ENCODE results near the gene NUDT16L1. TPM values are rescaled to one million over a fixed set of nuclear protein-coding genes. Genes with fewer than 3 reads are reported as not detected.
"Not testable (repeated sequence)": the region's sequence is repeated elsewhere in the genome, so short reads cannot be mapped to it uniquely, and the experiment has no call there.

Gene NUDT16L1
- total and polyA plus RNA-seq, 2 of the 4 experiments (the other 2 are of a cell fraction): 22.9 to 44.3 TPM

DNA sequence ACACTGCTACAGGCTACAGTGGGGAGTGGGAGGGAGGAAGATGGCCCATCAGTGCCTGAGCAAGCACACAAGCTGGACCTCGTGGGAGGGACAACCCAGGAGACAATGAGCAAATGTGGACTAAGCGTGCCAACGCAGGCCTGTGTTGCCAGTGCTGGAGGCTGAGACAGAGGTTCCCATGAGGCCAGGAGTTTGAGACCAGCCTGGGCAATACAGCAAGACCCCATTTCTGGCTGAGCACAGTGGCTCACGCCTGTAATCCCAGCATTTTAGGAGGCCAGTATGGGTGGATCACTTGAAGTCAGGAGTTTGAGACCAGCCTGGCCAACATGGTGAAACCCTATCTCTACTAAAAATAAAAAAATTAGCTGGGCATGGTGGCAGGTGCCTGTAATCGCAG, 45.0 kb downstream of the NUDT16L1 start:
- dilution Hi-C loops (cut with HindIII; ENCODE audit: low sequenced_read_pairs, unreplicated experiment); H2BK20ac ChIP-seq (ENCODE audit: low read depth, low read length); H3K18ac ChIP-seq (ENCODE audit: low read depth, low read length); H4K8ac ChIP-seq (ENCODE audit: low read depth in 2 of 2, low read length in 2 of 2); BruUV-seq (replicated peaks); H3K9ac ChIP-seq (ENCODE audit: low read depth, low read length); H2BK5ac ChIP-seq (ENCODE audit: low read depth, low read length, poor library complexity, severe bottlenecking); H4K5ac ChIP-seq (ENCODE audit: low read depth, low read length); H3K9me3 ChIP-seq (ENCODE audit: control insufficient read depth, insufficient read depth, low read length); H3K4me1 ChIP-seq (ENCODE audit: control insufficient read depth, insufficient read depth, low read length); H3K9me1 ChIP-seq (ENCODE audit: insufficient read depth, low read length); intact Hi-C loops (cut with micrococcal nuclease); H2AK9ac ChIP-seq (replicated peaks; ENCODE audit: low read depth, low read length, poor library complexity); H3K23ac ChIP-seq (ENCODE audit: low read depth, low read length); H2AFZ ChIP-seq (replicated peaks; ENCODE audit: low read length, poor library complexity); in situ Hi-C loops (cut with MboI; ENCODE audit: low sequenced_read_pairs); H3K27ac ChIP-seq (ENCODE audit: insufficient read depth, low read length); H4K91ac ChIP-seq (ENCODE audit: insufficient read depth, low read depth, low read length); H3K4me3 ChIP-seq (ENCODE audit: insufficient read depth, low read depth, low read length); H2BK15ac ChIP-seq (ENCODE audit: low read depth, low read length); ATAC-seq (ENCODE audit: low read depth); H2BK120ac ChIP-seq (ENCODE audit: low read depth, low read length); H2AK5ac ChIP-seq (ENCODE audit: low read depth, low read length); H4K20me1 ChIP-seq (ENCODE audit: insufficient read depth, low read length); H3K4ac ChIP-seq (ENCODE audit: low read depth, low read length); H3K36me3 ChIP-seq (ENCODE audit: control insufficient read depth, insufficient read depth, low read length); DNase-seq; POLR2A ChIA-PET (ENCODE audit: unreplicated experiment); H3K4me2 ChIP-seq (ENCODE audit: low read depth, low read length); H3K27me3 ChIP-seq (ENCODE audit: control insufficient read depth, insufficient read depth, low read length); H3K56ac ChIP-seq (ENCODE audit: extremely low read depth, insufficient read depth, low read length); CTCF ChIA-PET; H3K14ac ChIP-seq (replicated peaks; ENCODE audit: low read depth, low read length); H3K79me1 ChIP-seq (ENCODE audit: low read depth in 1 of 2, low read length in 2 of 2): not testable (repeated sequence)
- 100% methylated on average over 2 of the region's 5 CpGs; no CpG with 5 or more reads in 1 of the 2 experiments for WGBS, 2 experiments (ENCODE audit: extremely low coverage in 2 of 2, insufficient read length in 1 of 2)
